Measurements from ENCODE around the gene SLC16A12. TPM values are rescaled to one million over a fixed set of nuclear protein-coding genes. Genes with fewer than 3 reads are reported as not detected.

Gene SLC16A12
- total and polyA plus RNA-seq, 2 of the 13 experiments (the other 11 are each of a cell fraction or from before 2014, with no cell fraction given), result 0.02 TPM; not detected in 1

DNA sequence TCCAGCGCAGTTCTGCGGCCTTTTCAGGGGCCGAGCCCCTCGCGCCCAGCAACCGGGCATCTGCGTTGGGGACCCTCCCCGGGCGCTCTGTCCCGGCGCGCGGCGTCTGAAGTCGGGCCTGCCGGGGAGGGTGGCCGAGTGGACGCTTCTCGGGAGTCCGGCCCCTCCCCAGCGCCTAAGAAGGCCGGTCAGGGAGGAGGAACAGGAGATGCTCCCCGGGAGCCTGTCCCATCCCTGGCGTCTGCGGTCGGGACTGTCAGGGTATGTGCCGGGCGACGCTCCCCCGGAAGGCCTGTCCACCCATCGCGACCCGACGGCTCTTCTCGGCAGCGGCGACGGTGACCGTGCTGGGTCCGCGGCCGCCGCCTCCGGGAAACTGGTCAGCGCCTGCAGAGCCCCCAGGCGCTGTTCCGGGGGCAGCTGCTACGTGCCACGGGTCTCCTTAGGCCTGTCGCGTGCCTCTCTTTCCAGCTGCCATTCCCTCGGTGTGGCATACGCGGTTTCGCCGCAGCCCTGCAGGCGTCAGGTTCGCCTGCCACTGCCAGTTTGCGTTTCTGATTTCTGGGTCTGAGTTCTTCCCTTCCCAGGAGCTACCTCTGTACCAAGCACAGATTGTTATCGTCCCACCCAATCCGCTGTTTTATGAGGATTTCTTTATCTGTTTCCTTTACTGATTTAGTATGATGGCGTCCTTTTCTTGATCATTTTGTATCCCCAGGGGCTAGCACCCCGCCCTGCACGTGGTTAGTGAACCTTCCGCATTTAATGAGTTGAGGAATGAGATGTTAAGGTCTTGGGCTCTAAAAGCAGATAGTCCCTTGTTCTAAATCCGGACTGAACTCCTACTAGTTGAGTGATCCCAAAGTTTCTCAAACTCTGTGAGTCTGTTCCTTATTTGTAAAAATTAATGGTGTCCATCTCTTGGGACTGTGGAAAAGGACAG, 120.2 kb downstream of the SLC16A12 start (continued):
- TF ChIP-seq NFE2L1 (CRISPR knock-in tag; IDR thresholded peaks at IDR 0.05; ENCODE audit: borderline replicate concordance) (no peak), ZNF878 (CRISPR knock-in tag; IDR thresholded peaks at IDR 0.05) (no peak), ZNF552 (CRISPR knock-in tag; IDR thresholded peaks at IDR 0.05; ENCODE audit: borderline replicate concordance) (no peak), RFX3 (CRISPR knock-in tag; IDR thresholded peaks at IDR 0.05) (no peak), ATF7 (IDR thresholded peaks at IDR 0.05) (no peak), ATF7 (CRISPR knock-in tag; IDR thresholded peaks at IDR 0.05) (no peak), HNF1B (CRISPR knock-in tag; IDR thresholded peaks at IDR 0.05) (no peak), RFX5 (IDR thresholded peaks at IDR 0.05; ENCODE audit: low read depth, low read length) (no peak), ZUFSP (CRISPR knock-in tag; IDR thresholded peaks at IDR 0.05; ENCODE audit: borderline replicate concordance) (no peak), PAX8 (CRISPR knock-in tag; IDR thresholded peaks at IDR 0.05; ENCODE audit: borderline replicate concordance) (no peak), ZNF441 (CRISPR knock-in tag; IDR thresholded peaks at IDR 0.05; ENCODE audit: borderline replicate concordance) (peak; percentile 75; the same call in 1 of the 2 replicates), RXRB (CRISPR knock-in tag; IDR thresholded peaks at IDR 0.05; ENCODE audit: borderline replicate concordance) (0 out of 2 replicates have a peak, but pooled peaks have one; percentile 9), POLR2A (IDR thresholded peaks at IDR 0.05; ENCODE audit: insufficient read depth in 1 of 2, low read depth in 2 of 2, low read length in 2 of 2) (no peak), RFX1 (IDR thresholded peaks at IDR 0.05) (no peak), SP4 (CRISPR knock-in tag; IDR thresholded peaks at IDR 0.05) (no peak), NFYB (CRISPR knock-in tag; IDR thresholded peaks at IDR 0.05) (no peak)
- TF ChIP-seq, protein P1, sequence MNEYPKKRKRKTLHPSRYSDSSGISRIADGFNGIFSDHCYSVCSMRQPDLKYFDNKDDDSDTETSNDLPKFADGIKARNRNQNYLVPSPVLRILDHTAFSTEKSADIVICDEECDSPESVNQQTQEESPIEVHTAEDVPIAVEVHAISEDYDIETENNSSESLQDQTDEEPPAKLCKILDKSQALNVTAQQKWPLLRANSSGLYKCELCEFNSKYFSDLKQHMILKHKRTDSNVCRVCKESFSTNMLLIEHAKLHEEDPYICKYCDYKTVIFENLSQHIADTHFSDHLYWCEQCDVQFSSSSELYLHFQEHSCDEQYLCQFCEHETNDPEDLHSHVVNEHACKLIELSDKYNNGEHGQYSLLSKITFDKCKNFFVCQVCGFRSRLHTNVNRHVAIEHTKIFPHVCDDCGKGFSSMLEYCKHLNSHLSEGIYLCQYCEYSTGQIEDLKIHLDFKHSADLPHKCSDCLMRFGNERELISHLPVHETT (CRISPR knock-in tag; conservative IDR thresholded peaks at IDR 0.05), result no peak
- TF ChIP-seq, protein P2, sequence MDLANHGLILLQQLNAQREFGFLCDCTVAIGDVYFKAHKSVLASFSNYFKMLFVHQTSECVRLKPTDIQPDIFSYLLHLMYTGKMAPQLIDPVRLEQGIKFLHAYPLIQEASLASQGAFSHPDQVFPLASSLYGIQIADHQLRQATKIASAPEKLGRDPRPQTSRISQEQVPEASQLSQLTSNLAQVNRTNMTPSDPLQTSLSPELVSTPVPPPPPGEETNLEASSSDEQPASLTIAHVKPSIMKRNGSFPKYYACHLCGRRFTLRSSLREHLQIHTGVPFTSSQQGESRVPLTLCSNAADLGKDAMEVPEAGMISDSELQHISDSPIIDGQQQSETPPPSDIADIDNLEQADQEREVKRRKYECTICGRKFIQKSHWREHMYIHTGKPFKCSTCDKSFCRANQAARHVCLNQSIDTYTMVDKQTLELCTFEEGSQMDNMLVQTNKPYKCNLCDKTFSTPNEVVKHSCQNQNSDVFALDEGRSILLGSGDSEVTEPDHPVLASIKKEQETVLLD (CRISPR knock-in tag; IDR thresholded peaks at IDR 0.05; ENCODE audit: low read depth), result no peak
- TF ChIP-seq, protein P3, sequence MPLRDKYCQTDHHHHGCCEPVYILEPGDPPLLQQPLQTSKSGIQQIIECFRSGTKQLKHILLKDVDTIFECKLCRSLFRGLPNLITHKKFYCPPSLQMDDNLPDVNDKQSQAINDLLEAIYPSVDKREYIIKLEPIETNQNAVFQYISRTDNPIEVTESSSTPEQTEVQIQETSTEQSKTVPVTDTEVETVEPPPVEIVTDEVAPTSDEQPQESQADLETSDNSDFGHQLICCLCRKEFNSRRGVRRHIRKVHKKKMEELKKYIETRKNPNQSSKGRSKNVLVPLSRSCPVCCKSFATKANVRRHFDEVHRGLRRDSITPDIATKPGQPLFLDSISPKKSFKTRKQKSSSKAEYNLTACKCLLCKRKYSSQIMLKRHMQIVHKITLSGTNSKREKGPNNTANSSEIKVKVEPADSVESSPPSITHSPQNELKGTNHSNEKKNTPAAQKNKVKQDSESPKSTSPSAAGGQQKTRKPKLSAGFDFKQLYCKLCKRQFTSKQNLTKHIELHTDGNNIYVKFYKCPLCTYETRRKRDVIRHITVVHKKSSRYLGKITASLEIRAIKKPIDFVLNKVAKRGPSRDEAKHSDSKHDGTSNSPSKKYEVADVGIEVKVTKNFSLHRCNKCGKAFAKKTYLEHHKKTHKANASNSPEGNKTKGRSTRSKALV (CRISPR knock-in tag; IDR thresholded peaks at IDR 0.05), result peak; percentile 14
- TF ChIP-seq, protein P4, sequence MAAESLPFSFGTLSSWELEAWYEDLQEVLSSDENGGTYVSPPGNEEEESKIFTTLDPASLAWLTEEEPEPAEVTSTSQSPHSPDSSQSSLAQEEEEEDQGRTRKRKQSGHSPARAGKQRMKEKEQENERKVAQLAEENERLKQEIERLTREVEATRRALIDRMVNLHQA (CRISPR knock-in tag; IDR thresholded peaks at IDR 0.05), result no peak
